Lower lobe of right lung (tissue), 2 donors: ENCODE results near the gene SRD5A2. TPM values are rescaled to one million over a fixed set of nuclear protein-coding genes. Genes with fewer than 3 reads are reported as not detected.
A peak's percentile ranks its signal among the peaks of the same experiment; 100 is the strongest.

ENCODE experiments used
- ATAC-seq, 2 donors: fragments of 200-7000 bp; cut with Tn5 transposase; one replicate each; pipeline ENCODE4 v1.9.1; 2020 to 2022; ENCODE audit warnings: mild to moderate bottlenecking in 2 of 2, moderate library complexity in 2 of 2
- DNase-seq: peaks from one replicate; pipeline ENCODE4 v3.0.0-alpha.2; 2020
- H3K27ac ChIP-seq: fragments of 200-600 bp; one replicate; pipeline ENCODE4 v1.8.0; 2022
- H3K27me3 ChIP-seq: fragments of 200-600 bp; one replicate; pipeline ENCODE4 v1.8.0; 2022; ENCODE audit warnings: low read depth
- H3K36me3 ChIP-seq: fragments of 200-600 bp; one replicate; pipeline ENCODE4 v1.8.0; 2022; ENCODE audit warnings: mild to moderate bottlenecking
- H3K4me1 ChIP-seq: fragments of 200-600 bp; one replicate; pipeline ENCODE4 v1.8.0; 2022
- H3K4me3 ChIP-seq: fragments of 200-600 bp; one replicate; pipeline ENCODE4 v1.8.0; 2022; ENCODE audit warnings: mild to moderate bottlenecking
- H3K9me3 ChIP-seq: fragments of 200-600 bp; one replicate; pipeline ENCODE4 v1.8.0; 2022
- CTCF ChIP-seq: fragments of 200-600 bp; IDR thresholded peaks from one replicate; pipeline ENCODE4 v1.8.0; 2022; ENCODE audit warnings: antibody characterized with exemption, mild to moderate bottlenecking
- intact Hi-C: fragments of 100-400 bp; cut with DNase I; formaldehyde crosslinking; loops from one replicate; pipeline ENCODE4 v1.11.0; 2022
- total RNA-seq: library from RNA; stranded (reverse); fragmentation: NEBNext Ultra II Directional; extraction: Animal tissue kit (Norgen Biotek cat#: 25700); gene quantifications from one replicate; pipeline ENCODE4 v1.2.1, GENCODE V29; 2021
- donor health status: DM: no; HTN: yes; CAD: no; lungs with severe emphysema.

The SRD5A2 gene
- total RNA-seq, 1 donor from 2014 or later: 1.2 TPM

GRCh38 chr2:31563273-31563839 lies 17.4 kb downstream of the SRD5A2 start:
- Histone ChIP-seq H3K36me3 (no peaks in the 10 kb centered on the region), H3K9me3 (no peaks in the 10 kb centered on the region), H3K27me3 (no peaks in the 10 kb centered on the region), H3K27ac (no peak overlapping the region), H3K4me3 (no peak overlapping the region), H3K4me1 (no peaks in the 10 kb centered on the region)
- no peak for ATAC-seq
- DNase-seq: no peak
- no peak for TF ChIP-seq CTCF
- intact Hi-C loops: no loop called here

DNA sequence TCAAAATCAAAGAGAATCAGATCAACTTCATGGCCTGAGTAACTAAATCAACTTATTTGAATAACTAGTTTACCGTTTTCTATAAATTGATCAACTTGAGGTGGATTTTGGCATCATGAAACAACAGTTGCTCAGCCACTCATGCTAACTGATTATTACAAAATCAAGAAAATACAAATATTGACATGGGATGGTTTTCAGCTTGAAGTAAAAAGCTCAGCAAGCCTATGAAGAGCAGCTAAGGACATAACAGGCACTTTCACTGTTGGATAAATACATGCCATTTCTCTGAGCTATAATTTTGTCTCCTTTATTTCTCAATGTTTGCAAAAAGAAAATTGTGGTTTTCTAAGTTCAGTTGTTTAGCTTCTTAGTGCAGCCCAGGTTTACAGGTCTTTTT lies 18.9 kb downstream of the SRD5A2 start:
- ATAC-seq (no peak), DNase-seq (no peak)
- no peaks in the 10 kb centered on the region for H3K36me3 ChIP-seq
- no peak for TF ChIP-seq CTCF
- H3K4me1 ChIP-seq: no peaks in the 10 kb centered on the region
- H3K27ac ChIP-seq: no peak overlapping the region
- no peak overlapping the region for H3K4me3 ChIP-seq
- intact Hi-C loops: no loop called here
- no peaks in the 10 kb centered on the region for H3K27me3 ChIP-seq
- H3K9me3 ChIP-seq: no peaks in the 10 kb centered on the region

- Histone ChIP-seq H3K36me3 (no peaks in the 10 kb centered on the region), H3K4me1 (no peaks in the 10 kb centered on the region), H3K9me3 (no peaks in the 10 kb centered on the region), H3K27ac (no peak overlapping the region), H3K4me3 (no peak overlapping the region), H3K27me3 (no peaks in the 10 kb centered on the region)
- intact Hi-C loops: no loop called here
- peak; percentile 69 to 87 for ATAC-seq
- no peak for DNase-seq
- no peak for TF ChIP-seq CTCF
Observed at GRCh38 chr2:31558401-31559295, 22.1 kb downstream of the SRD5A2 start.

DNA sequence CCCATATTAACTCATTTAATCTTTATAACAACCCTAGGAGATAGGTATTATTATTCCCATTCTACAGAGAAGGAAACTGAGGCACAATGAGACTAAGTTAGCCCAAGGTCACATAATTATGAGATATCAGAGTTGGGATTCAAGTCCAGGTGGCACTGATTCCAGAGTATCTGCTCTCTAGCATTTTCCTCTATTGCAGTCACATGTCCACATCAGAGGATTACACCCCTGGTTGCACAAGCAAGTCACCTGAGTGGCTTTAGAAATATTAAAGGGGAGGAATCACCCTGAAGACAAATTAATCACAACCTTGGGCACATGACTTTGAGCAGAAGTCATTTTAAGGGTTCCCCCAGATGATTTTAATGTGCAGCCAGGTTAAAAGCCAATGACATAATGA lies 23.8 kb downstream of the SRD5A2 start:
- intact Hi-C loops: no loop called here
- TF ChIP-seq CTCF: no peak
- H3K27me3 ChIP-seq: no peaks in the 10 kb centered on the region

GRCh38 chr2:31555967-31556706 lies 24.6 kb downstream of the SRD5A2 start:
- Histone ChIP-seq H3K9me3 (peaks cover 9% of the 10 kb centered on the region), H3K36me3 (no peaks in the 10 kb centered on the region), H3K27ac (no peak overlapping the region), H3K27me3 (no peaks in the 10 kb centered on the region), H3K4me3 (no peak overlapping the region), H3K4me1 (no peaks in the 10 kb centered on the region)
- intact Hi-C loops: no loop called here
- no peak for ATAC-seq
- TF ChIP-seq CTCF: no peak
- no peak for DNase-seq

More for the DNA sequence above, 23.8 kb downstream of the SRD5A2 start:
- H3K27ac ChIP-seq: no peak overlapping the region
- no peak overlapping the region for H3K4me3 ChIP-seq
- peaks cover 7% of the 10 kb centered on the region for H3K9me3 ChIP-seq
- H3K36me3 ChIP-seq: no peaks in the 10 kb centered on the region
- H3K4me1 ChIP-seq: no peaks in the 10 kb centered on the region
- ATAC-seq (no peak), DNase-seq (no peak)
